Activated CD8-positive, alpha-beta T cell treated with anti-CD3 and anti-CD28 coated beads for 36 hours (primary cell): ENCODE measurements around the gene GNS. TPM values are rescaled to one million over a fixed set of nuclear protein-coding genes. Genes with fewer than 3 reads are reported as not detected.
"Not testable (repeated sequence)": the region's sequence is repeated elsewhere in the genome, so short reads cannot be mapped to it uniquely, and the experiment has no call there.

Source experiments
- ATAC-seq: fragments of 200-7000 bp; cut with Tn5 transposase; one replicate; pipeline ENCODE4 v1.10.0; 2021; ENCODE audit warnings: mild to moderate bottlenecking, moderate library complexity
- CTCF ChIA-PET: fragments of 350-600 bp; sonication (Branson Sonifier 250); formaldehyde crosslinking; loops from one replicate; lab custom pipeline; 2021; ENCODE audit warnings: antibody characterized with exemption; lab: Charles Lee
- POLR2A ChIA-PET: fragments of 350-600 bp; sonication (Branson Sonifier 250); formaldehyde crosslinking; loops from one replicate; lab custom pipeline; 2021; ENCODE audit warnings: antibody characterized with exemption; lab: Charles Lee
- DNase-seq: peaks from one replicate; pipeline ENCODE4 v3.0.0-alpha.2; 2020
- H3K27ac Mint-ChIP-seq: one replicate; pipeline ENCODE4 v1.8.0; 2021; ENCODE audit warnings: mild to moderate bottlenecking, mixed read lengths
- H3K27me3 Mint-ChIP-seq: one replicate; pipeline ENCODE4 v1.8.0; 2021; ENCODE audit warnings: mixed read lengths
- H3K36me3 Mint-ChIP-seq: one replicate; pipeline ENCODE4 v1.8.0; 2021; ENCODE audit warnings: low read depth, mixed read lengths
- H3K4me1 Mint-ChIP-seq: one replicate; pipeline ENCODE4 v1.8.0; 2021; ENCODE audit warnings: low read depth, mixed read lengths
- H3K4me3 Mint-ChIP-seq: one replicate; pipeline ENCODE4 v1.8.0; 2021; ENCODE audit warnings: mild to moderate bottlenecking, moderate library complexity, mixed read lengths
- H3K9me3 Mint-ChIP-seq: one replicate; pipeline ENCODE4 v1.8.0; 2021; ENCODE audit warnings: mixed read lengths
- intact Hi-C: fragments of 100-400 bp; cut with micrococcal nuclease; formaldehyde crosslinking; loops from one replicate; pipeline ENCODE4 v1.10.0; 2022
- total RNA-seq, 2 experiments: library from RNA; stranded (reverse); gene quantifications; one replicate each; pipeline ENCODE4 v1.2.3, GENCODE V29; 2021
- TF ChIP-seq, protein P1 (sequence below): fragments of 200-600 bp; IDR thresholded peaks from one replicate; pipeline ENCODE4 v1.8.0; 2022; ENCODE audit warnings: antibody characterized with exemption, mild to moderate bottlenecking

GNS gene
- total RNA-seq, 2 experiments from 2014 or later, result 16.4 to 19.2 TPM

- peaks cover 17% of the 10 kb centered on the region for H3K9me3 Mint-ChIP-seq
- H3K27ac Mint-ChIP-seq, result no peak overlapping the region
- intact Hi-C loops, result no loop called here
- H3K4me1 Mint-ChIP-seq, result peaks cover 9% of the 10 kb centered on the region
- TF ChIP-seq, protein P1, sequence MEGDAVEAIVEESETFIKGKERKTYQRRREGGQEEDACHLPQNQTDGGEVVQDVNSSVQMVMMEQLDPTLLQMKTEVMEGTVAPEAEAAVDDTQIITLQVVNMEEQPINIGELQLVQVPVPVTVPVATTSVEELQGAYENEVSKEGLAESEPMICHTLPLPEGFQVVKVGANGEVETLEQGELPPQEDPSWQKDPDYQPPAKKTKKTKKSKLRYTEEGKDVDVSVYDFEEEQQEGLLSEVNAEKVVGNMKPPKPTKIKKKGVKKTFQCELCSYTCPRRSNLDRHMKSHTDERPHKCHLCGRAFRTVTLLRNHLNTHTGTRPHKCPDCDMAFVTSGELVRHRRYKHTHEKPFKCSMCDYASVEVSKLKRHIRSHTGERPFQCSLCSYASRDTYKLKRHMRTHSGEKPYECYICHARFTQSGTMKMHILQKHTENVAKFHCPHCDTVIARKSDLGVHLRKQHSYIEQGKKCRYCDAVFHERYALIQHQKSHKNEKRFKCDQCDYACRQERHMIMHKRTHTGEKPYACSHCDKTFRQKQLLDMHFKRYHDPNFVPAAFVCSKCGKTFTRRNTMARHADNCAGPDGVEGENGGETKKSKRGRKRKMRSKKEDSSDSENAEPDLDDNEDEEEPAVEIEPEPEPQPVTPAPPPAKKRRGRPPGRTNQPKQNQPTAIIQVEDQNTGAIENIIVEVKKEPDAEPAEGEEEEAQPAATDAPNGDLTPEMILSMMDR, result no peak
- H3K4me3 Mint-ChIP-seq, result peak overlapping the region; percentile 63
- peaks cover 62% of the 10 kb centered on the region for H3K27me3 Mint-ChIP-seq
- POLR2A ChIA-PET, result no interaction called here
- peak; percentile 62 for ATAC-seq
- CTCF ChIA-PET, result interaction anchor here (0.9 to 4.2 kb wide), 6 partner anchors 10 to 243 kb away, joined by 3 to 36 read pairs (median 5); no protein-coding TSS in a partner anchor
- H3K36me3 Mint-ChIP-seq, result peaks cover 2% of the 10 kb centered on the region
- DNase-seq, result peak; percentile 16
These were observed 21.5 kb upstream of the GNS start for GRCh38 chr12:64780531-64781279.

DNA sequence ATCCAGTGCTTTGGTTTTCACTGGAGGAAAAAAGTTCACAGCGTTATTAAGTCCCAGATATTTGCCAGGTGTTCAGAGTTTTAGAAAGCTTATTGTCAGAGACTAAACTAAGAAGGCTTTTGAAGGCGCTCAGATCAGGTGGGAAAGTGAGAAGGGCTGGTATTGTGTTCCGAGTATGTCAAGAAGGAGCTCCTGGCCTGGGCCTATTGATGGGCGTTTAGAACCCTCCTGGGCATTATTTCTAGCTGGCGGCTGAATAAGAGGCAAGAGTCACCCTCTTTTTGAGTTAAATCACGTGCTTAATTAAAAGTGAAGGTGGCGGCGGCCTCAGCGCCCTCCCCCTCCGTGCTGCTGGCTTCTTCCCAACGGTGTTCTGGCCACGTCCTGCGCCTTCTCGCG lies 20.9 kb upstream of the GNS start:
- no peak for ATAC-seq
- TF ChIP-seq, protein P1, result no peak
- intact Hi-C loops, result no loop called here
- H3K4me3 Mint-ChIP-seq, result peak overlapping the region; percentile 62
- H3K9me3 Mint-ChIP-seq, result peaks cover 23% of the 10 kb centered on the region
- peaks cover 68% of the 10 kb centered on the region for H3K27me3 Mint-ChIP-seq
- no peak overlapping the region for H3K27ac Mint-ChIP-seq
- CTCF ChIA-PET, result interaction anchor here (1.0 to 4.2 kb wide), 4 partner anchors 10 to 42 kb away, joined by 3 to 36 read pairs (median 9); no protein-coding TSS in a partner anchor
- H3K4me1 Mint-ChIP-seq, result peaks cover 9% of the 10 kb centered on the region
- peaks cover 2% of the 10 kb centered on the region for H3K36me3 Mint-ChIP-seq
- peak; percentile 5 for DNase-seq
- POLR2A ChIA-PET, result no interaction called here

DNA sequence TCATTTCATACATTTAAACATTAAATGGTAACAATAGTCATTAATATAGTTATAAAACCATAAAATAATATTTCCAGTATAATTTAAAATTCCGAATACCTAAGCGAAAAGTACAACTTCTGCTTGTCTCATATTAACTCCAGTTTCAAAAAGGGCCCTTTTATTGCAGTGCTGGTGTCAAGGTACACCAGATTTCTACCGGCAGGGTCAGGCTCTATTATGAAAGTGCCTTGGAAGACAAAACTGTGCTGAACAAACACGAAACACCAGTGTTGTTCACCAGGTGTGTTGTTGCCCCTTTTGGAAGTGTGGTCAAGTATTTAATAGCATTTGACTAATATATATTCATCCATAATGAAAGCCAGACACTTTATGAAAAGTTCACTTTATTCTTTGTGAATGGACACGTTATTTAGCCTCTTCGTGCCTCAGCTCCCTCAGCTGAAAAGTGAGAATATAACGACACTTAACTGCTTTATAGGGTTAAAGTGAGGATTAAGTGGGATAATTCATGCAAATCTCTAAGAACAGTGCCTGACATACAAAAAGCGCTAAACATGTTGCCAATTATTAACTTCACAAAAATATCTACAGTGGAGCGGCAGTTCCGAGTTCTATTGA lies 20.3 kb upstream of the GNS start:
- intact Hi-C loops, result no loop called here
- POLR2A ChIA-PET, result no interaction called here
- Mint-ChIP-seq H3K4me1 (peaks cover 9% of the 10 kb centered on the region), H3K4me3 (peak overlapping the region; percentile 62), H3K9me3 (peaks cover 24% of the 10 kb centered on the region), H3K27ac (no peak overlapping the region), H3K36me3 (peaks cover 2% of the 10 kb centered on the region), H3K27me3 (peaks cover 67% of the 10 kb centered on the region)
- TF ChIP-seq, protein P1, result no peak
- ATAC-seq (no peak), DNase-seq (no peak)
- CTCF ChIA-PET, result interaction anchor here (1.2 to 4.2 kb wide), 3 partner anchors 9 to 22 kb away, joined by 3 to 36 read pairs (median 15); no protein-coding TSS in a partner anchor

GRCh38 chr12:64775147-64775736 lies 16.0 kb upstream of the GNS start:
- H3K27ac Mint-ChIP-seq, POLR2A ChIA-PET, H3K36me3 Mint-ChIP-seq, DNase-seq, H3K4me3 Mint-ChIP-seq, H3K4me1 Mint-ChIP-seq, ATAC-seq, intact Hi-C loops: not testable (repeated sequence)
- Mint-ChIP-seq H3K27me3 (peaks cover 52% of the 10 kb centered on the region), H3K9me3 (peaks cover 33% of the 10 kb centered on the region)
- CTCF ChIA-PET, result interaction anchor here (2.5 kb wide), 1 partner anchor 21 kb away, joined by 10 read pairs; no protein-coding TSS in a partner anchor

DNA sequence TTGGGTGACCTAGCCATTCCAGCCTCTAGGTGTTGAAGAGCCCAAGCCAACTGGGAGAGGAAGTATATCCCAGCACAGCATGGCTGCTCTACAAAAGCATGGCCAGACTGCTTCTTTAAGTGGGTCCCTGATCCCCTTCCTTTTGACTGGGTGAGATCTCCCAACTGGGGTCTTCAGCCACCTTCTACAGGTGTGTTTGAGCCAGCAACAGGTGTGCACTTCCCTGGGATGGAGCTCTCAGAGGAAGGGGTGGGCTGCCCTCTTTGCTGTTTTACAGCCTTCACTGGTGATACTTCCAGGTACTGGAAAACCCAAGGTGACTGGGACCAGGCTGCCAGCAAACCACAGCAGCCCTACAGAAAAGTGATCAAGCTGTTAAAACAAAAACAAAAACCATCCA lies 14.2 kb upstream of the GNS start:
- DNase-seq (no peak), ATAC-seq (no peak)
- TF ChIP-seq, protein P1, result no peak
- ChIA-PET POLR2A (interaction anchor here (0.6 kb wide), 1 partner anchor 1529 kb away, joined by 3 read pairs; no protein-coding TSS in a partner anchor), CTCF (interaction anchor here (2.5 kb wide), 1 partner anchor 22 kb away, joined by 10 read pairs; no protein-coding TSS in a partner anchor)
- no peak overlapping the region for H3K4me3 Mint-ChIP-seq
- no peak overlapping the region for H3K27ac Mint-ChIP-seq
- intact Hi-C loops, result no loop called here
- H3K9me3 Mint-ChIP-seq, result peaks cover 33% of the 10 kb centered on the region
- H3K36me3 Mint-ChIP-seq, result peaks cover 7% of the 10 kb centered on the region
- no peaks in the 10 kb centered on the region for H3K4me1 Mint-ChIP-seq
- H3K27me3 Mint-ChIP-seq, result peaks cover 39% of the 10 kb centered on the region
